ENCODE data around the gene SLC37A1. TPM values are rescaled to one million over a fixed set of nuclear protein-coding genes. Genes with fewer than 3 reads are reported as not detected.

The SLC37A1 gene
- total RNA-seq, 1 donor from 2014 or later, result 7.0 TPM

DNA sequence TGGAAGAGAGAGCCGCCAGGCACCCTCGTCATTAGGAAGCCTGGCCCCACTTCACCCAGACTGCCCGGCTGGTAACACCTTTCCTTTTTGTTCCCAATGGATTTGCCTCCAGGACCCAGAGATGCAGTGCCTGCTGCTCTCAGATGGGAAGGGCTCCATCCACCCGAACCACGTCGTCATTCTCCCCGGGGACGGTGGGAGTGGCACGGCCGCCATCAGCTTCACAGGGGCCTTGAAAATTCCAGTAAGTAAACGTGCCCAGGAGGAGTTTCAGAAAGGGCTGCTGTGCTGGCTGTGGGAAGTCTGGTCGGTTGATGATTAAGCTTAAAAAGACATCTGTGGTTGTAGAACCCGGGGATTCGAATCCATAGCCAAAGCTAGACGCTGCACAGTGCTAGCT, 45.2 kb downstream of the SLC37A1 start:
- DNase-seq (ENCODE audit: low spot score), result peak; percentile 85

DNA sequence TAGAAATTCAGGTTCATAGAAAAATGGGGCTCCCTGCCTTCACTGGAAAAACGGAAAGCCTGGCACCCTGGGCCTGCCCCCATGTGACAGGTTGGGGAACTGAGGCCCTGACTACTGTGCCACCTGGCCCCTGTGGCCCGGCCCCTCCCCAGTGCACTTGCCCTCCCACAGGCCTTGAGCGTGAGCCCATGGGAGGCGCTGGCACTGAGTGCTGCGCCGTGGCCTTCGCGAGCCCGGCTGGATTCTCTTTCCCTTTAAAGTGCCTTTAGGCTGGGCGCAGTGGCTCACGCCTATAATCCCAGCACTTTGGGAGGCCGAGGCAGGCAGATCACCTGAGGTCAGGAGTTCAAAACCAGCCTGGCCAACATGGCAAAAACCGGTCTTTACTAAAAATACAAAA, 45.7 kb downstream of the SLC37A1 start:
- DNase-seq (ENCODE audit: low spot score), result peak; percentile 75

DNA sequence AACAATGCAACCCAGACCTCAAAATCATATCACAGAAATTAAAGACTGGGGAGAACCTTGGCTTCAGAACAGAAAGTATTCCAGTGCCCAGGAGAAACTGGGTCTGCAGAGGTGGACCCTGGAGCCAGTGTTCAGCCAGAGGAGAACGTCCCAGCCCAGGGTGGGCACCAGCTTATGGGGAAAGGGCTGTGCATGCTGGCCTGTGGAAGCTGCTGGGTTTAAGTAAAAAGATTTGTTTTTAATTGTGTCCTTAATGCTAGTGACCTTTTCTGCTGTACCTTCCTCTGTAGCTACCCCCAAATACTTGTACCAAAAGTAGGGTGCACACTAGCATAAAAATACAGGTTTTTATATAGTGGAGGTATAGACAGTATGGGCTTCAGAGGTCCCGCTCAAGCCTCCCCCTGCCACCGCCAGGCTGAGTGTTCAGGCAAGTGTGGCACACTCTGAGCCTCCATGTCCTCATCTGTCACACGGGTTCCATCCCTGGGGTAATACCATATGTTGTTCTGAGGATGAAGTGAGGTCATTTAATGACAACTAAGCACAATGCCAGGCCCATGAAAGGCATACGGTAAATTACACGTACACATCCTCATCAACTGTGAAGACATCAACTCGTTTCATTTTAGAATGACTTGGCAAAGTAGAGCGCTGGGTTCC, 47.0 kb downstream of the SLC37A1 start:
- DNase-seq (ENCODE audit: low spot score), result peak; percentile 45

DNA sequence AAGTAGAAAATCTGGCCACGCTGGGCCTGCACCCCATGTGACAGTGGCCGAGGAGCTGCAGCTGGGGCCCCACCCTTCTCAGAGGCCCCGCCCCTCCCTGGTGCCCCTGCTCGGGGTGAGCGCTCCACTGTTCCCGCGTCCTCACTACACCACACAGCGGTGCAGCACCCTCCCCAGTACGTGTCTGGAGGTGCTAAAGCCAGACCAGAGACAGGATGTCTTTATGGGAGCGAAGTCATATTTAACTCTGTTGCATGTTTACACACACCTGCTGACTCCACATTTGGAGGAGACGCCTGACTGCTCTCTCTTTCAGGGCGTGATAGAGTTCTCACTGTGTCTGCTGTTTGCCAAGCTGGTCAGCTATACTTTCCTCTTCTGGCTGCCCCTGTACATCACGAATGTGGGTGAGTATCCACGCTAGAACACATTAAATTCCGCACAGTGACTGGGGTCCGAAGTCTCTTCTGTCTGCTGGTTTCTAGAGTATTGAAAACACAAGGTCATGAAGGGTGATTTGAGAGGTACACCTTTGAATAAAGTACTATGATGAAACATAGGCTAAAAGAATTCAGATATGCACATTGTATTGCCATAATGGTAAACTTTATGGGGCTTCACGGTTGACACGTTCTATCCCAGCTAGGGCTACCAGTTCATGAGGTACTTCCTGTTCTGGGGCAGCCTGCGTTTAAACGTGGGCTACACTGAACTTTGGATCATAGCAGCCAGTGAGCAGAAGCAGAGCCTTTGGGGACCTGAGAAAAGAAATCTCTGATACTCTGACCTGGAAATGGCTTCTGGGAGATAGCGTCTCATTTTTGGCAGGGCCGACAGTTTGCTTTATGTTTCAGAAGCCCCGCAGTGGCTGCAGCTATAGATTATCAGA, 48.4 kb downstream of the SLC37A1 start:
- DNase-seq (ENCODE audit: low spot score), result peak; percentile 62

DNA sequence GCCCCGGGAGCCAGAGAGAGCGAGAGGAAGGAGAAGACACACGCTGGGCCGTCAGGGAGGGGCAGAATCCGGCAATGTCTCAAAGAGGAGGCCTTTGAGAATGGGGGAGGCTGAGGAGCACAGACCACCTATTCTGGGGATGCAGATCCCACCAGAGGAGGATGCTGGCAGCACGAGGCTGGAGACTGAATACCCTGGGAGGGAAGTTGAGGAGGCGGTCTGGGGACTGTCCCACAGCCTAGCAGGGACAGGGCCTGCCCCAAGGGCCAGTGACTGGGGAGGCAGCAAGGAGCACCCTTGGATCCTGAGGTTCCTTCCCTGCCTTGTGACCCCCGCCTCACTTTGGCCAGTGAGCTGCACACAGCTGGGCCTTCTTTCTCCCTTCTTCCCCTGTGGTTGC, 49.2 kb downstream of the SLC37A1 start:
- peak; percentile 76 for DNase-seq (ENCODE audit: low spot score)

DNA sequence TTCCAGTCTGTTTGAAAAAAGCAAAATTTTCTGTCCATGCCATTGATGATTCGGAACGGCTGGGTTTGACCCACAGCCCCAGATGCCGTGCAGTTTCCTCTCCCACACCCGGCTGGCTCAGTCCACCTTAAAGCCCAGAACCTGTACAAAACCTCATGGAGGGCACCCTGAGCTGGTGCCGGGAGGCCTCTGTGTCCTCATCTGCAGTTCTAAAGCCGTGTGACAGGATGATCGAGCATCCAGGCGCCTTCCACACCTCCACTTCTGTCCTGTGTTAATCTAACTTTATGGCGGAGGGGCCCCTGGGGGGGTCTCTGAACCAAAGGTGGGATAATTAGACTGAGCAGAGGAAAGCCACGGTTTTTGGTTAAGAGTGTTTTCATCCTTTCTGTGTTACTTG, 49.6 kb downstream of the SLC37A1 start:
- peak; percentile 71 for DNase-seq (ENCODE audit: low spot score)

DNA sequence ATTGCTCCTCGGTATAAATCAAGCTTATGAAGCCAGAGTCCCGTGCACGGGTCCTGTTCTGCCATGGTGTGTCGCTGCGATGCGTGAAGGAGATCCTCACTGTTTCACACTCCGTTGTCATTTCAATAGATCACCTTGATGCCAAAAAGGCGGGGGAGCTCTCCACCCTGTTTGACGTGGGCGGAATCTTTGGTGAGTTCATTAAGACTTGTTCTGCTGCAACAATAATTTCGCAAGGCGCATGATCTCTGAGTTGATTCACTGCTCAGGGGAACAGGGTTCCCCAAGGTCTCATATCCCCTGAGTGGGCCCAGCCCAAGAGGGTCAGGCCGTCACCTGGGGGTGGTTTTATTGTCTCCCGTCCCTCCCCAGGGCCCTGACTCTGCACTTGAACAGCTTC, 50.0 kb downstream of the SLC37A1 start:
- peak; percentile 26 for DNase-seq (ENCODE audit: low spot score)

DNA sequence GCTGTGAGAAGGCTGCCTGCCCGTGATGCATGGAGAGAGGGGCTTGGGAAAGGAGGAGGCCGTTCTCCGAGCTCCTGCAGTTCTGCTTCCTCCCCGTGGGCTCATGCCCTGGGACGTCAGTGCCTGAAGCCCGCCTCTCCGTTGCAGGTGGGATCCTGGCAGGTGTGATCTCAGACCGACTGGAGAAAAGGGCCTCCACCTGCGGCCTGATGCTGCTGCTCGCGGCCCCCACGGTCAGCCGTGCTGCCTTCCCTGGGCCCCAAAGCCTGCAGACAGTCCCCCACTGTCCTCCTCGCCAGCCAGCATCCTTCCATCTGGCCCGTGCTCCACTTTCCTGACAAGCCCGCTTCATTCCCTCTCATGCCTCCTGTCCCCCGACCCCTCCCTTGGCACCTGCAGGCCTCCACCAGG, 50.9 kb downstream of the SLC37A1 start:
- DNase-seq (ENCODE audit: low spot score), result peak; percentile 80

DNA sequence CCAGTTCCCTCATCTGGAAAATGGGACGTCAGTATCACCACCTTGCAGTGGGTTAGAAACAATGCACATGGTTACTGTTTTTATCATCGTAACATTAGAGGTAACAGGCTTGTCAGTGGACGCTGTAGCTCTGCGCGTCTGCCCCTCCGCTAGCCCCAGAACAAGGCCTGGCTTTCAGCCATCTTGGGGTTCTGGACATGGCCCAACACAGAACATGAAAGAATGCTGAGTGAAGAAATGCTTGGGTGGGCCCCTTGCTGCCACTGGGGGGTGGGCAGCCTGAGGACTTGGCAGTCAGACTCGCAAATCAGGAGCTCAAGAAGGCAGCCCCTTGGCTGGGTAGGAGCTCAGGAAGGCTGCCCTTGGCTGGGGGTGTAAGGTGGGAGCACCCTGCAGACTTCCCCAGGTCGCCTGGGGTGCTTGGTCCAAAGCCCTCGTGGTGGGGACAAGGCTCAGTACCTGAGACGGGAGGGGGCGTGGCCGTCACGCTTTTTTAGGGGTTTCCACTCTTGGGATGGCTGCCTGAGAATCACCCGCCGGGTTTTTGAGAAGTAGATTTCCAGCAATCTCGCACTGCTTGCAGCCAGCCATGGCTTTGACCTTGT, 51.7 kb downstream of the SLC37A1 start:
- DNase-seq (ENCODE audit: low spot score), result peak; percentile 80

DNA sequence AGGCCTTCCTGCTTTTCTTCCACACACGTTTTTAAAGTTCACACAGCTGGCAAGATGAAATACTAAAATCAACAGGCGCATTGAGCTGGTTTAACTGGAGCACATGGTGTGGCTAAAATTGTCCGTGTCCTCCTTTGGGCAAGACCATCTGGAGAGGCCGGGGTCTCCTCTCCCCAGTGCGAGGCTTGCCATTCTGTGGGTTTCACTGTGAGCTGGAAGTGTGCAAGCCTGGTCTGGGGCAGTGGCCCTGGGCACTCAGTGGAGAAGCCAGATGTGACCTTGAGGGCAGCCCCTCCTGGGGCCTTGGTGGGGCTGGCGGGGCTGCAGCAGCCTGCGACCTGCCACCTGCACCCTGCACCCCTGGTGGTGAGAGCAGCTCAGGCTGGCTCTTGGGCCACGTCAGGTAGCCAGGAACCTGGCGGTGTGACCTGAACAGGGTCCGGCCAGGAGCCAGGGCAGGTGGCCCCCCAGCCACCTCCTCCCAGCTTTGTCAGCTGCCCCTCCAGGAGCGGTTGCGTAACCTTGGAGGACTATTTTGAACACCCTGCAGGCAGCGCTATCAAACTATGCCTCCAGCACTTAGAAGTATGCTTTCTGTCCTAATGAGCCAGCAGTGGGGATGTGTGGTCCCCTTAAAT, 52.4 kb downstream of the SLC37A1 start:
- DNase-seq (ENCODE audit: low spot score), result peak; percentile 84

DNA sequence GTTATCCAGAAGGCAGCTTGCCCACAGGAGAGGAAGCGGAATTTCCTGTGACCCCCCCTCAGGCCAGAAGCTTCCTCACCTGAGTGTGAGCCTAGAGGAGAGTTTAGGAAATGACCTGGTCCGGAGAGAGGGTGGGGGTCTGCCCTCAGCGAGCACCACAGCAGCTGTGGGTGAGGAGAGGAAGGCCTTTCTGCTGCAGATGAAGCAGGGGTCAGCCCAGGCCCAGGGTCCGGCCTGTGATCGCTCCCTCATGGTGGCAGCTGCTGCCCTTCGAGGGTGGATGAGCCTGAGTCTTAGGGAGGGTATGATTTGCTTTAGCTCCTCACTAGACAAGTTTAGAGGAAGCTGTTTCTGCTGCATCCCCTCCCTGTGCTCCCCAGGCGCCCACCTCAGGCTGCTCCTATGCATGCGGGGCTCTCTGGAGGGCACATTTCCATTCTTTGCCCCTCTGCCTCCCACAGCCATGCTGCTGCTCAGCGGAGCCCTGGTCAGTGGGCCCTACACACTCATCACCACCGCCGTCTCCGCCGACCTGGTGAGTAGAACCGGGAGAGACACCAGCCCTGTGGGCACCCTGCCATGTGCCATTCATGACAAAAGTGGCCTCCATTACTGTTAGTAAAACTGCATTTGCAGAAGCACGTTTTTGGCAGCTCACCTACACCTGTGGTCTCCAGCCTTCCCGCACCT, 53.0 kb downstream of the SLC37A1 start:
- DNase-seq (ENCODE audit: low spot score), result peak; percentile 82

DNA sequence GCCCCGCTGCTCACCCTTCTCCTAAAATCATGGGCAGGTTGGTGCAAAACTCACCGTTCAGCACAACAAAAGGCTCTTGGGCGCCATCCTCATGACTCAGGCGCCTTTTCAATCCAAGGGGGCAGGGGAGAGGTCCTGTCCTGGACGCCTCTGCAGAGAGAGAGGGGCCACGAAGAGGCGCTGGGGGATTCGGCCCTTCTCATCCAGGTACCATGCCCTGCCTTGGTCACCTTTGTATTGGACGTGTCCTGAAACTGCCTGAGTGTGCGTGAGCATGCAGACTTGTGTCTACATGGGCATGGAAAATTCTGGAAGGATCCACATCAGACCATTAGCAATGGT, 53.5 kb downstream of the SLC37A1 start:
- DNase-seq (ENCODE audit: low spot score), result no peak

DNA sequence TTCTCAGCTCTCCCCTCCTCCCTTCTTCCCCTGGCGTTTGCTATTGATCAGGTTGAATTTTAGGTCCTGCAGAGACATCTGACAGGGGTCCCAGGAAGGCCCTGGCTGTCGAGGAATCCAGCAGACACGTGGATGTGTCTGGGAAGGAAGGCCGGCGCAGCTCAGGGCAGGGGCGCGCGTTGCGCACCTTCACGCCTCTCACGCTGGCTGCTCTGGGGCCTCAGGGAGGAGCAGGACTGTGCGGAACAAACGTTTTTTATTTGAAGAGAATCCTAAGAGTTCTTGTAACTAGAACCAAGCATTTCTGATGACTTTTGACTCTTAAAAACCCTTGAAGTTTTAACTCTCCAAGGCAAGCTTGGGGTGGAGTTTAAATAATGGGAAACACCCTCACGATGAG, 54.2 kb downstream of the SLC37A1 start:
- peak; percentile 73 for DNase-seq (ENCODE audit: low spot score)

DNA sequence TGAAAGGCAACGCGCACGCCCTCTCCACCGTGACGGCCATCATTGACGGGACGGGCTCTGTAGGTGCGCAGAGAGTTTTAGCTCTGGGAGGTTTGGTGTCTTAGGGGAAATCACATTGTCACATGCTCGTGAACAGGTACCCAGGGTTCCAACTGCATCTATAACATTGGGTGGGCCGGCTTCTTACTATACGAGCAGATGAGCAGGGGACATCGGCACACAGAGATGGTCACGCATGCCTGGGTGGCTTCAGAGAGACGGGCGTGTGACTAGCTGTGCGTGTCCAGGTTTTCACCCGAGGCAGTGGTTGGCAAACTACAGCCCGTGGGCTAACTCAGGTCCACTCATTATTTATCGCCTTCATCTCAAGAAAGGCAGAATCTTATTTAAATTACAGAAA, 54.7 kb downstream of the SLC37A1 start:
- peak; percentile 59 for DNase-seq (ENCODE audit: low spot score)

DNA sequence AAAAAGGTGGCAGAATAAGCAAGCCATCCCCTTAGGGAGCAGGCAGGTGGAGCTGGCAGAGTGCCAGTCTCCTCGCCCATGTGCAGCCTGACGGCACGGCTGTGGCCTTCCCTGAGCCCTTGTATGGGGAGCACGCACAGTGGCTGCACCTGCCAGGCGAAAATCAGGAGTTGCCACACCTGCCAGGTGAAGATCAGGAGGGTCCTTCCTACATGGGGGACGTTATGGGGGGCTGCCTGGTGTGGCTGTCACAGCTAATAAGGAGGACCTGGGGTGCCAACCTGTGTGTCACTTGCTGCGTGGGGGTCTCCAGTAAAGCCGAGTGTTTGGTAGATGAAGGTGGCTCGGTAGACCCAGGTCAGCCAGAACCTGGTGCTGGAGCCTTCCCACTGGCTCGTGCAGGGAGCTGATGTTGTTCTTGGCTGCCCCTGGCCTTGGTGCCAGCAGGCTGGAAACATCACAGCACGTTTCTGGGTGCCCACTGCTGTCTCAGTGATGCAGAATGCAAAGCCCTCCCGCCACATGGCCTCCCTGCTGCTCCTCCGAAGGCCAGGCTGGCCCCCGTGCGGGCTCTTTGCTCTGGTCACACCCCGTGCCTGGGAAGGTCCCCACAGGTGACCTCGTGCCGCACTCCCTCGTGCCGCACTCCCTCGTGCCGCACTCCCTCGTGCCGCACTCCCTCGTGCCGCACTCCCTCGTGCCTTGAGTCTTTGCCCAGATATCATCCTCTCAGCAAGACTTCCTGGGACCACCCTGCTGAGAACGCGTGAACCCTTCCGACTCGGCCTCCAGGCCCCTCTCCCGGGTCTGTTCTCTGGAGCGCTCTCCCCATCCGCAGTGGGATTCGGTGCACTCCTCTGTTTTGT, 55.4 kb downstream of the SLC37A1 start:
- DNase-seq (ENCODE audit: low spot score), result peak; percentile 74

DNA sequence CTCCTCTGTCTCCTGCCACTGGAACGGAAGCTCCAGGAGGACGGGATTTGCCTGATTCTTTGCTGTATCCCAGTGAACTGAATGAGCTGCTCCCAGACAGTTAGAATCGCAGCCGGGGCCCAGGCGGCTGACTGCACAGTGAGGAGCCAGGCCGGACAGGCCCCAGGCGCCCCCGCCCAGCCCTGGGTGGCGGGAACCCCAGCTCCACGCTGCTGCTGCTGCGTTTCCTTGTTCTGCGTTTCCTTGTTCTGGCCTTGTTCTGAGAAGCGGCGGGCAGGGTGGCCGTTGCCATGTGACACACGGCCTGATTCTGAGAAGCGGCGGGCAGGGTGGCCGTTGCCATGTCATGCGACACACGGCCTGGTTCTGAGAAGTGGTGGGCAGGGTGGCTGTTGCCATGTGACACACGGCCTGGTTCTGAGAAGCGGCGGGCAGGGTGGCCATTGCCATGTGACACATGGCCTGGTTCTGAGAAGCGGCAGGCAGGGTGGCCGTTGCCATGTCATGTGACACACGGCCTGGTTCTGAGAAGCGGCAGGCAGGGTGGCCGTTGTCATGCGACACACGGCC, 56.2 kb downstream of the SLC37A1 start:
- DNase-seq (ENCODE audit: low spot score), result peak; percentile 69

DNA sequence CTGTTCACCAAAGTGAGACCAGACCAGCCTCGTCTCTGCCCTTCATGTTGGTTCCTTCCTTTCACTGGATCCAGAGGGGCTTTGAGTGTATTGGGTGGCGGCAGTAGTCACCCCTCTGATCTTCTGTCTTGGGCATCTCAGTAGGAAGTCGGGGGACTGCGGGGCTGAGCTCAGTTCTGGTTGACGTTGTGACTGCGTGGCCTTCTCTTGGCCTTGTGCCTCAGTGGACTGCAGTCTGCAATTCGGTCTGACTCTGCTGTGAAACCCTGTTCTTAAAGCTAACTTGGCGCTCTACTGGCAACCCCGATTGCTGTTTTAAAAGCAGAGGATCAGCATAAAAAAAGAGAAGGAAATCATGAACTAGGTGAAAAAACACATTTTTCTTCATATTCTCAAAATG, 56.7 kb downstream of the SLC37A1 start:
- peak; percentile 64 for DNase-seq (ENCODE audit: low spot score)

DNA sequence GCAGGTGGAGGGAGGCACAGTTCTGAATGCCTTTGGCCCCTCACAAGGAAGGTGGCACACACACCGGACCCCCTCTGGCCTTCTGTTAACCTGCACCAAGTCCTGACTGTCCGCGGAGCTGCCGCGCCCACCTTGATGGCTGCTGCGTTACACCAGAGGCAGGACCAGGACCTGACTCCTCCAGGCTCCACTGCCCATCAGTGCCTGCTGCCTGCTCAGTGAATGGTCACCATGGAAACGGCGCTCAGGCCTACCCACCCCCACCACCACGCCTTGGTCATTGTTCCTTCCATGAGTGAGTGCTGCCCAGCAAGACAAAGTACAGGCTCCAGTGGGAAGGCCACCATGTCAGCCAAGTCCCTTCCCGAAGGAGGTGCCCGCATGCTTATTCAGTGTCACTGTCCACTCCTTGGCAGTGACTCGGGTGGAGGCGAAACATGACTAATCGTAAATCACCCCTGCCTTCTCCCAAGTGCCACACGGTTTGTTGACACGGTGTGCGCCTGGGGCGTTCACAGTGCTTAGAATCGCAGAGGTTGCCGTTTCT, 57.3 kb downstream of the SLC37A1 start:
- DNase-seq (ENCODE audit: low spot score), result peak; percentile 80

DNA sequence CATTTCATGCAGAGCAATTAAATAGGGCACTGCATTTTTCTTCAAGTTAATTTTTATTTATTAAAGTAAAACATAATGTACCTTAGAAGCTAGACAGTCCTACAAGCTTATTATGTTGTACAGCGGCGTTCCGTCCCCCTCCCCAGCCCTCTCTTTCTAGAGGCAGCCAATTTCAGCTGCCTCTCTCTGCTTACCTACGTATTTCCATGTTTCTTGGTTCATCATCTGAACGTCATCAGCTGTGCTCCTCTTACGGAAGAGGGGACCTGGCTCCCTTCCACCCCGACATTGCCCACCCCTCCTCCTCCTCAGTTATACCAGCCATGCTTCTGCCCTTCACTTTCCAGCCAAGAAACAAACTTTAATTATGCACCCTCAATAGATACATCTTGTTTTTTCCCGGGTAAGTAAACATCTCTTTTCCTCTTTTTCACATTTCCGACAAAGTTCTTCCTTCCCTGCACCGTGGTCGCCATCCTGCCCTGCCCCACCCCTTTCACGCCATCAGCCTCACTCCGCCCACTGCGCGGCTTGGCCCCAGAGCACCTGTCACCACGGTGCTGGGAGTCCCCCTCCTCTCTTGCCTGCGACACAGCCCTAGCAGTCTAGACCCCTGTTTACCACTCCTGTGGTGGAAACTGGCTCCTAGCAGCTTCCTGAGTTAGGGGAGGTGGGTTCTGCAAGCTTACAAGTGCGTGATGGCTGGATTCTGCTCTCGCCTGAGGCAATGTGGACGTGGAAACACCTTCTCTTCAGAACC, 57.9 kb downstream of the SLC37A1 start:
- DNase-seq (ENCODE audit: low spot score), result peak; percentile 85

All from mesenteric fat pad (tissue), 1 donor.